ENCODE results near the gene C6orf62.
"Not testable (repeated sequence)": the region's sequence is repeated elsewhere in the genome, so short reads cannot be mapped to it uniquely, and the experiment has no call there.

The C6orf62 gene

GRCh38 chr6:24695635-24696034 is 23.3 kb downstream of the C6orf62 start:
- peak; percentile 33 to 75 (median 51) for DNase-seq

GRCh38 chr6:24694198-24694597 is 24.8 kb downstream of the C6orf62 start:
- DNase-seq, result no peak

DNA sequence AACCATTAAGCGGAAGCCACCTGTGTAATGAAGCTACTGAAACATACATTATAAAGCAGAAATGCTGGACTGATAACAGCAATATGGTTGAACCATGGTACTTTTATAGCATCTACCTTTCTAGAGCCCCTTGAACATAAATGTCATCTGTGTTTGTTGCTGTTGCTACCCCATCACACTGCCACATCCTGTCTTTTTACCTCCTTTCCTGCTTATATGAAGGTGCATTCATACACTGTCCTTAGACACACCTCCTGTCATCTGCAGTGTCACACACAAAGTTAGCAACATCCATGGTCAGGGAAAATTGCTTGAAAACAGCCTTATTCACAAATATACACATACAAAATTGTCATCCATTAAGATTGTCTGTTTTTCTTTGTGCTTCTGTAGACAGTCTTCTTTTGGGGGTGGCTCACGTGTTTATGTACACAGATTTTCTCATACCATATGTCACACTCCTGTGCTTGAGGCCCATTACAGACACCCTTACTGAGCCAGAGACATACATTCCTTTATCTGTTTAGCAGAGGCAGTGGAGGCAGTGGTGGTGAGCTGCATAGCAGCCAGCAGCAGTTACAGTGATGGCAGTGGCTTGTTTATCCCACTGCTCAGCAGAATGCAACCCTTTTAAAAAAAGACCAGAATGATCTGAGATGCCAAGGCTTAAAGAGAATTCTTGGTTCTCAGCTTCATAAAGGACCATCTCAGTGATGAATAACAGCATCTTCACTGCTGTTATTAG is 25.9 kb downstream of the C6orf62 start:
- DNase-seq, result no peak

DNA sequence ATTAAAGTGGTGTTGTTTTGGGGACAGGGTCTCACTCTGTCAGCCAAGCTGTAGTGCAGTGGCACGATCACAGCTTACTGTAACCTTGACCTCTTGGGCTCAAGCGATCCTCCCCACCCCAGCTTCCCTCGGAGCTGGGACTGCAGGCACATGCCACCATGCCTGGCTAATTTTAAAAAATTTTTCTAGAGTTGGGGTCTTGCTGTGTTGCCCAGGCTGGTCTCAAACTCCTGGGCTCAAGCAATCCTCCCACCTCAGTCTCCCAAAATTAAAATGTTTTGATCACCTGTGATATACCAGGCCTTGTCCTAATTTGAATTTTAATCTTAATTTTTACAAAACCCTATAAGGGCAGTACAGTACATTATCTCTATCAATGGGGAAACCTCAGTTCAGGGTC is 26.5 kb downstream of the C6orf62 start:
- no peak for DNase-seq

GRCh38 chr6:24692003-24692402 is 27.0 kb downstream of the C6orf62 start:
- no peak for DNase-seq

DNA sequence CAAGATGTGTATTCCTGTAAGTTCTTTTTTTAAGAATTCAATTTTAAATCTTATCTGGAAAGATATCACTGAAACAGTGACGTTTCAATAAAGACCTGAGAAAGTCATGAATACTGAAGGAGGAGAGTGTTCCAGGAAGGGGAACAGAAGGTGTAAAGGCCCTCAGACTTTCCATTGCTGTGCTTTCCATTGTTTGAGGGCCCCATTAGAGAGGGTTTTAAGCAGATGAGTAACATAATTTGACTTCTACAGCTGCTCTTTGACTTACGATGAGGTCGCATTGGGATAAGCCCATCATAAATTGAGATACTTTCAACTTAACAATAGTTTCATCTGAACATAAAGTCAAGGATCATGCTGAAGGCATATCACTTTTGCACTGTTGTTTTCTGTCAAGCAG is 27.4 kb downstream of the C6orf62 start:
- no peak for DNase-seq

DNA sequence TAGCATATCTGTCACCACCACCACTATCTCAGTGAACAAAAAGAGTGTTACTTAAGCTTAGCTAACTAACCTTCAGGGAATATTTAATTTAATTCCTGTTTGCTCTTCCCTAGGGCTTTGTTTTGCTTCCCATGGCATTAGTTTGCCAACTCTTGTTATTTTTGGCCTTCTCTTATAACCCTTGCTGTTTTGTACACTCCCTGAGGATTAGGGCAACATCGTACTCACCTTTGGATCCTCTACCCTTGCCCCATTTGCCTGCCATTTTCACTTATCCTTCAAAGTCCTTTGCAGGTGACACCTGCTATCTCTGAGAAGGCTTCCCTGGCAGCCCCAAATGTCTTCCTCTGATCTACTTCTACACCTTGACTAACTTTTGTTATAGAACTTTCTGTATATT is 28.4 kb downstream of the C6orf62 start:
- DNase-seq, result no peak

DNA sequence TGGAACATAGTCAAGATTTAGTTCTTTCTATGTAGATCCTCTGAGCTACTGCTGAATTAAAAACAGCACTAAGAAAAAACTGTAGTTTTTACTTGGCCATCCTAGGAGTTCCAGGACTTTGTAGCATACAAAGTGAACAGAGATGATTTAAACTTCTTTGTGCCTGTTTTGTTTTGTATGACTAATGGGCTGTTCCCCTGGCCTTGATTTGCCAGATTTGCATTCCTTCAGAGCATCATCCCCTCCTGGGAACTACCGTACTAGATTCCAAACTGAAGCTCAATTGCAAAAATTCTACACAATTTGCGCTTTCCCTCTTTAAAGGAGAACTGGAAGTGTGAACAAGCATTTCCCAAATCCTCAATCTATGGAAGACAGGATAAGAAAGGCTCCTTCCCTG is 29.0 kb downstream of the C6orf62 start:
- no peak for DNase-seq

DNA sequence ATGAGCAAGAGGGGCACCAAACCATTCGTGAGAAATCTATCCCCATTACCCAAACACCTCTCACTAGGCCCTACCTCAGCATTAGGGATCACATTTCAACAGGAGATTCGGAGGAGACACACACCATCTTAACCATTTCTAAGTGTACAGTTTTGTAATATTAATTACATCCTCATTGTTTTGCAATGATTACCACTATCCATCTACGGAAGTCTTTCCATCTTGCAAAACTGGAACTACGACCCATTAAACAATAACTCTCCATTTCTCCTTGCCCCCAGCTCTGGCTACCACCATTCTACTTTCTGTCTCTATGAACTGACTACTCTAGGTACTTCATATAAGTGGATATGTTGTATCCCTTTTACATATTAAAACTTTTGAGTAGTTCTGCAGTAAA is 32.0 kb downstream of the C6orf62 start:
- no peak for DNase-seq

- DNase-seq, result no peak
Measured at GRCh38 chr6:24686408-24686807, 32.5 kb downstream of the C6orf62 start.

DNA sequence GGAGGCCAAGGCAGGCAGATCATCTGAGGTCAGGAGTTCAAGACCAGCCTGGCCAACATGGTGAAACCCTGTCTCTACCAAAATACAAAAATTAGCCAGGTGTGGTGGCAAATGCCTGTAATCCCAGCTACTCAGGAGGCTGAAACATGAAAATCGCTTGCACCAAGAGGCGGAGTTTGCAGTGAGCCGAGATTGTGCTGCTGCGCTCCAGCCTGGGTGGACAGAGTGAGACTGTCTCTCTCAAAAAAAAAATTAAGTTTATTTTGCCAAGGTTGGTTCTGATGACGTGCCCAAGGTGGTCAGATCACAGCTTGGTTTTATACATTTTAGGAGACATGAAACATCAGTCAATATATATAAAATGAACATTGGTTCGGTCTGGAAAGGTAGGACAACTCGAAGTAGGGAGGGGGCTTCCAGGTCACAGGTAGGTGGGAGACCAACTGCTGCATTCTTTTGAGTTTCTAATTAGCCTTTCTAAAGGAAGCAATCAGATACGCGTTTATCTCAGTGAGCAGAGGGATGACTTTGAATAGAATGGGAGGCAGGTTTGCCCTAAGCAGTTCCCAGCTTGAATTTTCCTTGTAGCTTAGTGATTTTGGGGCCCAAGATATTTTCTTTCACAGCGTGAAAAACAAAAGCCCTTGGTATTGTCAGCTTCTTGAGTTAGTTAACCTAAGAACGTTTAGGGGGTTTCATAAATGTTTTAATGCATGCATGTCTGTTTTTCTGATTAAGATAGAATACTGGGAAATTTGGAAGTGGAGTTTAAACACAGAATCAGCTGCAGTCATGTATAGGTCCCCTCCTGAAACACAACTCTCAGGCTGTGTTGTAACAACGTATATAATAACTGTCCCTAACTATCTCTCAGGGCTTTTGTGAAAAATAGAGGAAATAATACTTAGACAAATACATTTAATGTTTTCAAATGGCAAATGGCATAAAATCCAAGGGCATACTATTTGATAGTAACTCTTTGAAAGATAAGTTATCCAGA is 35.4 kb downstream of the C6orf62 start:
- peak in 1 of 3 experiments; percentile 22 for DNase-seq

GRCh38 chr6:24680582-24680981 is 38.4 kb downstream of the C6orf62 start:
- DNase-seq, result no peak

GRCh38 chr6:24678792-24679352 is 40.1 kb downstream of the C6orf62 start:
- DNase-seq, result not testable (repeated sequence)

GRCh38 chr6:24673625-24674024 is 45.3 kb downstream of the C6orf62 start:
- peak in 1 of 3 experiments; percentile 30 for DNase-seq

DNA sequence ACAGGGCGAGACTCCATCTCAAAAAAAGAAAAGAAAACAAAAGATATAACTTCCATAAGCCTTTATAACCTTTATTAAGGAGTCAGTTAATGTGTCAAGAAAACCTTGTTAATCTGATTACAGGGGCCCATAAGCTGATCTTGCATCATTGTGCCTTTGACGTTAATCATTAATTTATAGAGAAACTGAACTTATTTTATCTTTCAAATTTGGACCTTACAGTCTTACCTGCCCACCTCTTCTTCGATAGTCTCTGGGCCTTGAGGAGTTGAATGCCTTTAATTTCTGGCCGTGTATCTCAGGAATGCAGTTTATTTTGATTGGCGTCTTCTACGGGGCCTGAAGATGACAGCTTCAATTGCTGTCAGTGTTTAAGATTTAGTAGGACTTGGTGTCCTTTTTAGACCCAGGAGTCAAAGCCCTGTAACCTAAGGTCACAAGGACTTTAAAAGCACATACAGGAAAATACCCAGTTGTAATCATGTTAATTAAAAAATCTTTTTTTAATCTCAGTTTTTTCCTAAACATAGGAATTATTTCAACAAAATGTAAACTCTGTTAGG is 46.3 kb downstream of the C6orf62 start:
- no peak for DNase-seq

GRCh38 chr6:24671077-24671476 is 47.9 kb downstream of the C6orf62 start:
- DNase-seq, result not testable (repeated sequence)

DNA sequence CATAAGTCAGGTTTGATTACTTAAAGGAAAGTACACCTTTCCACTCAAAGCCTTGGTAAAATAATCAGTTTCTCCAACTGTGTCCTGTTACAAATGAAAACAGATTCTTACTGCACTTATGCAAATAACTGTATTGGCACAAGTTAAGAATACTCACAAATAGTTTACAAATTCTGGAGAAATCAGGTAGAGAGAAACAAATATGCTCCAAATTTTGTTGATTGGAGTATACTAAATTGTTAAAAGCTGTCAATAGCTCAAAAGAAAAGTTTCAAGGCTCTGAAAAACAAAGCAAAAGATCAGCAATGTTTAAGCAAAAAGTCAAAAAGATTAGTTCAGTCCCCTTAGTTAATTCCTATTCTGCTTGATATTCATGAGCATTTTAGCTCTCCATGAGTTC is 48.5 kb downstream of the C6orf62 start:
- DNase-seq, result peak in 1 of 3 experiments; percentile 8

DNA sequence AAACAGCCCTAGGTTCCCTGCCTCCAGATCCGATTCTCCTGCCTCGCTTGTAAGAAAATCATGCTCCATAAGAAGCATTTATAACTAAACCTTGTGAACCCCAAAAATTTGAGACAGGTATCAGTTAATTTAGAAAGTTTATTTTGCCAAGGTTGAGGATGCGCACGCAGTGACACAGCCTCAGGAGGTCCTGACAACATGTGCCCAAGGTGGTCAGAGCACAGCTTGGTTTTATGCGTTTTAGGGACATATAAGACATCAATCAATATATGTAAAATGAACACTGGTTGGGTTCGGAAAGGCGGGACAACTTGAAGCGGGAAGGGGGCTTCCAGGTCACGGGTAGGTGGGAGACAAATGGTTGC is 50.0 kb downstream of the C6orf62 start:
- no peak for DNase-seq

DNA sequence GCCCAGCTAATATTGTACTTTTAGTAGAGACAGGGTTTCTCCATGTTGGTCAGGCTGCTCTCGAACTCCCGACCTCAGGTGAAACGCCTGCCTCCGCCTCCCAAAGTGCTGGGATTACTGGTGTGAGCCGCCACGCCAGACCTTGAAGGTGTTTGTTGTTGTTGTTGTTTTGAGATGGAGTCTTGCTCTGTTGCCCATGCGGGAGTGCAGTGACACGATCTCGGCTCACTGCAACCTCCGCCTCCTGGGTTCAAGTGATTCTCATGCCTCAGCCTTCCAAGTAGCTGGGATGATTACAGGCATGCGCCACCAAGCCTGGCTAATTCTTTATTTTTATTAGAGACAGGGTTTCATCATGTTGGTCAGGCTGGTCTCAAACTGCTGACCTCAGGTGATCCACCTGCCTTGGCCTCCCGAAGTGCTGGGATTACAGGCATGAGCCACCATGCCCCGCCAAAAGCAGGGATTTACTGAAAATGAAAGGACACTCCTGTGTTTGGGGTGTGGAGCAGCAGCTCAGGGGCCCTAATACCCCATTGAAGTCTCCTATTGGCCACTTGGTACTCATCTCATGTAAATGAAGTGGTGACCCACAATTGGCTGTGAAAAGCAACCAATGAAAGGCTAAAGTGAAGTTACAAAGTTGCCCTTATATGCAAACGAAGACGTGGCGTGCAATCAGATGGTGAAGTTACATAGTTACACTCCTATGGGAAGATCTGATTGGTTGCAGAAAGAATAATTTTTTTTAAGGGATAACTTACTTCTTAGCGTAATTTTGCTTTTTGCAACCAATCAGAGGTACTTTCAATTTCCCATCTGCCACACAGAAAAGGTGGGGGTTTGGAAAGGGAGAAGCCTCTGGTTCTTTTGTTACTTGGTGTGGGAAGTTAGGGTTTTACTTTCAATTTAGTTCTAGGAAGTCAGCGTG is 50.6 kb downstream of the C6orf62 start:
- not testable (repeated sequence) for DNase-seq

DNA sequence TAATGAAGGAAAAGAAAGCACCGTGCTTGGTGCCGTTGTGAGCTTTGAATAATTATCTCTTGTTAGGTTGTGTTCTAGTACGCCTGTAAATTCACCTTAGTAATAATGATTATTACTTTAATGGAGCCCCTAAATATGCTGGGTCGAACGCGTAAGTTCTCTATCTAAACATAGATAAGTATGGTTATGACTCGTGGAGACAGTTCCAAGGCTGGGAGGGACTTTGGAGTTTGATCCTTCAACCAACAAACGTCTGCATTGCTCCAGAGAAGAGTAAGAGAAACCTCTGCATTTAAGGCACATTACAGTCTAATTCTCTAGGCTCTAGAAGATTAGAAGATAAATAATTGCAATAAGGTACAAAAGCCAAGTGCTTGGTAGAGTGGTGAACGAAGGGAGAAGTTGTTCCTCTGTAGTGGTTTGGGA is 51.6 kb downstream of the C6orf62 start:
- DNase-seq, result peak in 1 of 3 experiments; percentile 21

DNA sequence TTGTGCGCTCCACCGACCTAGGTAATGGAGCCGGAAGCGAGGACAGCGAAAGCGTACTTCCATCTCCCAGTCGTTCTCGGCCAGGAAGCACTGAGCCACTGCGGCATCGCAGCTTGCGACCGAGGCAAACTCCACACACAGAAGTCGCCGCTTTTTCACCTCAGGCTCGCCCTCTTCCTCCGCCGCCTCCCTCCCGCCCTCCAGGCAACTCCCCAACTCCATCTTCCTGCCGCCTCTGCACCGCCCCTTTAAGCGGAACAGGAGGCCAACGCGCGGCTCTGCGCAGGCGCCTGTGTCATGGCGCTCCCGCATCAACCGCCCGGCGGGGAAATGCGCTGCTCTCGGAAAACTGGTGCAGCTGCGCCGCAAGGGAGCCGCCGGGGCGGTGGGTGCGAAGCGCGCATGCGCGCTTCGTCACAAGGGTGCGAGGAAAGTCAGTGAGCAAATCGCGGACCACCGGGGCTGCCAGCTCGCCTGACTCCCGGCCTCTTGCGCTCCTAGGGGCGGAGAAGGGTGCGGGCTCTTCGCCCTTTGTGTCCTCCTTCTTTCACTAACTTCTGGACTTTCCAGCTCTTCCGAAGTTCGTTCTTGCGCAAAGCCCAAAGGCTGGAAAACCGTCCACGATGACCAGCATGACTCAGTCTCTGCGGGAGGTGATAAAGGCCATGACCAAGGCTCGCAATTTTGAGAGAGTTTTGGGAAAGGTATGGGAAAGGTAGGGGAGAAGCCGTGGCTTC is 52.1 kb downstream of the C6orf62 start, which contains the start of the genes ACOT13 and TDP2:
Gene ACOT13, plus strand, starts transcription at position 437 of the 737 bp plus-strand sequence. Its CDS starts 187 bp downstream, at position 624.
Gene TDP2, minus strand, starts transcription at position 259 of the 737 bp plus-strand sequence. Its CDS starts 37 bp downstream, at position 222.
- peak; percentile 97 to 98 (median 97) for DNase-seq
